Measurements from ENCODE around the gene GPLD1.

GRCh38 chr6:24513602-24514001, 24.2 kb upstream of the GPLD1 start:
- TF ChIP-seq GATA2 (IDR thresholded peaks at IDR 0.05; ENCODE audit: low read depth, low read length) (no peak), GATA3 (IDR thresholded peaks at IDR 0.05; ENCODE audit: low read depth, low read length) (no peak)
